ENCODE data around the gene SLC2A13. TPM values are rescaled to one million over a fixed set of nuclear protein-coding genes. Genes with fewer than 3 reads are reported as not detected.
"Not testable (repeated sequence)": the region's sequence is repeated elsewhere in the genome, so short reads cannot be mapped to it uniquely, and the experiment has no call there.

Gene SLC2A13
- total RNA-seq, 4 donors from 2014 or later, result 9.1 to 63.4 (median 33.1) TPM

GRCh38 chr12:39795481-39795880 is 310.4 kb downstream of the SLC2A13 start:
- DNase-seq, result no peak
- TF ChIP-seq CTCF (IDR thresholded peaks at IDR 0.05) (no peak), POLR2A (IDR thresholded peaks at IDR 0.05) (no peak)
- no peaks in the 10 kb centered on the region for H3K9me3 ChIP-seq
- no peaks in the 10 kb centered on the region for H3K4me1 ChIP-seq
- no peak overlapping the region for H3K4me3 ChIP-seq
- H3K27me3 ChIP-seq, result no peaks in the 10 kb centered on the region
- no peaks in the 10 kb centered on the region for H3K36me3 ChIP-seq
- no peak overlapping the region for H3K27ac ChIP-seq

- H3K27ac ChIP-seq, result no peak overlapping the region
- H3K36me3 ChIP-seq, result no peaks in the 10 kb centered on the region
- H3K9me3 ChIP-seq, result no peaks in the 10 kb centered on the region
- no peak overlapping the region for H3K4me3 ChIP-seq
- TF ChIP-seq CTCF (IDR thresholded peaks at IDR 0.05) (no peak), POLR2A (IDR thresholded peaks at IDR 0.05) (no peak)
- no peaks in the 10 kb centered on the region for H3K27me3 ChIP-seq
- DNase-seq, result no peak
- no peaks in the 10 kb centered on the region for H3K4me1 ChIP-seq
Measured at GRCh38 chr12:39792938-39793337, 312.9 kb downstream of the SLC2A13 start.

- DNase-seq, result no peak
- TF ChIP-seq POLR2A (IDR thresholded peaks at IDR 0.05), result no peak
- H3K27ac ChIP-seq, result no peak overlapping the region
Measured at GRCh38 chr12:39788239-39788638, 317.6 kb downstream of the SLC2A13 start.

GRCh38 chr12:39785814-39786213 is 320.1 kb downstream of the SLC2A13 start:
- H3K27ac ChIP-seq, H3K27me3 ChIP-seq, H3K4me3 ChIP-seq, H3K9me3 ChIP-seq, DNase-seq, H3K36me3 ChIP-seq, H3K4me1 ChIP-seq: not testable (repeated sequence)

More at GRCh38 chr12:39788239-39788638, 317.6 kb downstream of the SLC2A13 start:
- Histone ChIP-seq H3K9me3 (no peaks in the 10 kb centered on the region), H3K4me1 (no peaks in the 10 kb centered on the region), H3K27me3 (no peaks in the 10 kb centered on the region), H3K4me3 (no peak overlapping the region), H3K36me3 (no peaks in the 10 kb centered on the region)

GRCh38 chr12:39782026-39782545 is 323.8 kb downstream of the SLC2A13 start:
- Histone ChIP-seq H3K27me3 (no peaks in the 10 kb centered on the region), H3K27ac (no peak overlapping the region), H3K4me1 (peaks cover 0 to 9% (median 0%) of the 10 kb centered on the region in 4 donors), H3K4me3 (no peak overlapping the region), H3K36me3 (no peaks in the 10 kb centered on the region), H3K9me3 (no peaks in the 10 kb centered on the region)
- DNase-seq, result no peak
- TF ChIP-seq CTCF (IDR thresholded peaks at IDR 0.05), result no peak
- TF ChIP-seq POLR2A (IDR thresholded peaks at IDR 0.05), result no peak

- Histone ChIP-seq H3K4me1 (peaks cover 0 to 9% (median 0%) of the 10 kb centered on the region in 4 donors), H3K9me3 (no peaks in the 10 kb centered on the region), H3K27me3 (no peaks in the 10 kb centered on the region), H3K36me3 (no peaks in the 10 kb centered on the region), H3K4me3 (no peak overlapping the region), H3K27ac (no peak overlapping the region)
- no peak for TF ChIP-seq POLR2A (IDR thresholded peaks at IDR 0.05)
- no peak for TF ChIP-seq CTCF (IDR thresholded peaks at IDR 0.05)
- no peak for DNase-seq
Measured at GRCh38 chr12:39780913-39781446, 324.9 kb downstream of the SLC2A13 start.
